ENCODE measurements around the gene N4BP2. TPM values are rescaled to one million over a fixed set of nuclear protein-coding genes. Genes with fewer than 3 reads are reported as not detected.

Gene N4BP2
- total RNA-seq, 1 donor from 2014 or later = 5.8 TPM

- no peak for DNase-seq (ENCODE audit: low read depth)
Observed at GRCh38 chr4:40199999-40200874, 143.6 kb downstream of the N4BP2 start.

DNA sequence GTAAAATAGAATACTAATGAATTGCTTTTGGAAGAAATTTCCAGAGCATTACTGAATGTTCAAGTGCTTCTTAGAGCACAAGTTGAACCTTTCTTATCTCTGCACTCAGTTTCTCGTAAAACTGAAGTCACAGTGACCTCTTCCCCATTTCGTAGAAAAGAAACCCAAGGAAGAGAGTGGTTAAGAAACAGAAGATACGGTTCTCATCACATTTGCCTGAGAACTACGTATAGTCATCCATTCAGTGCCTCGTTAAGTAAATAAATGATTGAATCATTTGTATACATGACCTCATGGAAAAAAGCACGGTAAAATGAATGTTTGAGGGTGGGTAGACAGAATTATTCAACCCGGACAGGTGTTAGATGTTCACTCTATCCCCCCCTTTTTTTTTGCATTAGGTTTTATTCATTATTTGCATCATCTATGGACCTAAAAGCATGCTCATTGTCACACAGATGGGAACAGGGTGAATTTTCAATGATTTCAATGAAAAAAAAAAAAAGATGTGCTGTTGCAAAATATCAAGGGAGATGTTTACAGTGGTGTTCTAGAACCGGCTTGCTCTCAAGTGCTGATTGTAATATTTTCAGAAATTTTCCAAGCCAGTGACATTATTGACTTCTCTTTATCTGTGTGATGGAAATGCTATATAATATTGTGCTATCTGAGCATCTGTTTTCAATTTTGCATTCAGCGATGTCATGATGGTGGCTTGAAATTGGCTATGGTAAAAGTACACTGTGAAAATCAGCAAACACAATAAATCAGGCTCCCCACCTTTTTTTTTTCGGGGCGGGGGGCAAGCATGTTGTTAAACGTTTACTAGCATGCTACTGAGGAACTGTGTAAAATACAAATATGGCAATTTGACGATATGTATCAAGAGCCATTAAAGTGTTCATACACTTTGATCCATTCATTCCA lies 144.5 kb downstream of the N4BP2 start:
- no peak overlapping the region for H3K4me3 ChIP-seq (ENCODE audit: low read depth, low read length)
- no peak for TF ChIP-seq CTCF (conservative IDR thresholded peaks at IDR 0.05; ENCODE audit: low read depth, low read length)
- DNase-seq (ENCODE audit: low read depth) = no peak

More at GRCh38 chr4:40199999-40200874, 143.6 kb downstream of the N4BP2 start:
- H3K4me3 ChIP-seq (ENCODE audit: low read depth, low read length) = no peak overlapping the region
- no peak for TF ChIP-seq CTCF (conservative IDR thresholded peaks at IDR 0.05; ENCODE audit: low read depth, low read length)

GRCh38 chr4:40201898-40202297 lies 145.2 kb downstream of the N4BP2 start:
- no peak for DNase-seq (ENCODE audit: low read depth)
- no peak for TF ChIP-seq CTCF (conservative IDR thresholded peaks at IDR 0.05; ENCODE audit: low read depth, low read length)
- no peak overlapping the region for H3K4me3 ChIP-seq (ENCODE audit: low read depth, low read length)

DNA sequence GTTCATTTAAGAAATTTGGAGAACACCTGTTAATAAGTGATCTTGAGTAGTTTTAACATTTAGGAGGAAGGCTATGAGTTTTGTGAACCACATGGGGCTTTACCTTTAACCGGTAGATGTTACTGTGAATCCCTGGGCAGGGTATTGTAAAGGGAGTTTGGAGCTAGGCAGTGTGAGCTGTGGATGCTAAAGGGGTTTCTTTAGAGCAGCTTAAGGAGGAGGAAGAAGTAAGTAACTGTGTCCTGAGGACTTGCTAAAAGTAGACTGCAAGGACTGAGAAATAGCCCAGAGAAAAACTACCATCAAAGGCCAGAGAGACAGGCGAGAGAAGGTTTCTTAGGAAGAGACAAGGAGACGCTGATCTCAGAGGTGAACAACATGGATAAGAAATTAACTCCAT lies 145.8 kb downstream of the N4BP2 start:
- TF ChIP-seq CTCF (conservative IDR thresholded peaks at IDR 0.05; ENCODE audit: low read depth, low read length) = no peak
- H3K4me3 ChIP-seq (ENCODE audit: low read depth, low read length) = no peak overlapping the region
- no peak for DNase-seq (ENCODE audit: low read depth)

DNA sequence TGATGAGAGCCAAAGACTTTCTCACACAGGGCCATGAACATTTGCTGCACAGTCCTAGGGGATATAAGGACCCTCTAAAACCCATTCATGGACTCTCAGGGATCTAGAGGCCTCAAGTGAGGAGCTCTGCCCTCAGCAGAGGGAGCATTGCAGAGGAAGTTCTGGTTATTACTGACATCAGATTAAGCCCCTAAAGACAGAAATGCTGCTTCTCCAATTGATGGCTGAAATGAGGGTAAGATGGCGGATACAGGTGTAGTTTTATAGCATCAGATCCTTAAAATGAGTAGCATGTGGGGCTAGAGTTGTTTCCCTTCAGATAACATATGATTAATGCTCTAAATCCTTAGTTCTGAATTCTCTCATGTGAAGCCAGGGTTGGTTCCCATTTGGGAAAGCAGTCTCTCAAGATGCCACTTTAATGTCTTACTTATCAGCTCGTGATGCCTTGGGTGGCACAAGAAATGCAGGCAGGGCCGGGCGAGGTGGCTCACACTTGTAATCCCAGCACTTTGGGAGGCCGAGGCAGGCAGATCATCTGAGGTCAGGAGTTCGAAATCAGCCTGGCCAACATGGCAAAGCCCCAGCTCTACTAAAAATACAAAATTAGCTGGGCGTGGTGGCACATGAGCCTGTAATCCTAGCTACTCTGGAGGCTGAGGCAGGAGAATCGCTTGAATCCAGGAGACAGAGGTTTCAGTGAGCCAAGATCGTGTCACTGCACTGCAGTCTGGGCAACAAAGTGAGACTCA lies 148.0 kb downstream of the N4BP2 start:
- DNase-seq (ENCODE audit: low read depth) = no peak
- no peak overlapping the region for H3K4me3 ChIP-seq (ENCODE audit: low read depth, low read length)
- TF ChIP-seq CTCF (conservative IDR thresholded peaks at IDR 0.05; ENCODE audit: low read depth, low read length) = no peak

Measured in epithelial cell of proximal tubule (primary cell).